GM19043 (cell line): Measurements from ENCODE around the gene SEC23A.
"Not testable (repeated sequence)": the region's sequence is repeated elsewhere in the genome, so short reads cannot be mapped to it uniquely, and the experiment has no call there.

Experiments used
- ATAC-seq: cut with Tn5 transposase; IDR thresholded peaks from one replicate; pipeline ENCODE4 v1.9.1; 2021; ENCODE audit warnings: low read depth; ENCODE audit not compliant: unreplicated experiment

The SEC23A gene

GRCh38 chr14:39094515-39094914 lies 8.5 kb downstream of the SEC23A start:
- ATAC-seq: no peak

GRCh38 chr14:39091716-39092115 lies 11.3 kb downstream of the SEC23A start:
- no peak for ATAC-seq

GRCh38 chr14:39090548-39091111 lies 12.4 kb downstream of the SEC23A start:
- no peak for ATAC-seq

- ATAC-seq: no peak
Measured at GRCh38 chr14:39087493-39087892, 15.5 kb downstream of the SEC23A start.

GRCh38 chr14:39085933-39086332 lies 17.1 kb downstream of the SEC23A start:
- ATAC-seq: no peak

GRCh38 chr14:39083127-39083526 lies 19.9 kb downstream of the SEC23A start:
- ATAC-seq: no peak

GRCh38 chr14:39080886-39081285 lies 22.1 kb downstream of the SEC23A start:
- no peak for ATAC-seq

- no peak for ATAC-seq
Measured at GRCh38 chr14:39071096-39071495, 31.9 kb downstream of the SEC23A start.

GRCh38 chr14:39069923-39070322 lies 33.1 kb downstream of the SEC23A start:
- ATAC-seq: no peak

GRCh38 chr14:39069169-39069805 lies 33.7 kb downstream of the SEC23A start:
- not testable (repeated sequence) for ATAC-seq

GRCh38 chr14:39060818-39061437 lies 42.1 kb downstream of the SEC23A start:
- ATAC-seq: peak; percentile 98

GRCh38 chr14:39055786-39056474 lies 47.1 kb downstream of the SEC23A start:
- ATAC-seq: no peak

- not testable (repeated sequence) for ATAC-seq
Measured at GRCh38 chr14:39052869-39053454, 50.1 kb downstream of the SEC23A start.

GRCh38 chr14:39050389-39050788 lies 52.6 kb downstream of the SEC23A start:
- ATAC-seq: no peak

GRCh38 chr14:39045889-39046288 lies 57.1 kb downstream of the SEC23A start:
- not testable (repeated sequence) for ATAC-seq

- ATAC-seq: no peak
Measured at GRCh38 chr14:39043352-39043943, 59.6 kb downstream of the SEC23A start.

GRCh38 chr14:39040529-39040928 lies 62.5 kb downstream of the SEC23A start:
- no peak for ATAC-seq

GRCh38 chr14:39038542-39038941 lies 64.5 kb downstream of the SEC23A start:
- ATAC-seq: no peak

- ATAC-seq: no peak
Measured at GRCh38 chr14:39036760-39037159, 66.3 kb downstream of the SEC23A start.

GRCh38 chr14:39035336-39035735 lies 67.7 kb downstream of the SEC23A start:
- no peak for ATAC-seq
